Right renal pelvis (tissue), 4 donors: Measurements from ENCODE around the gene DCST2. TPM values are rescaled to one million over a fixed set of nuclear protein-coding genes. Genes with fewer than 3 reads are reported as not detected.

Experiments
- DNase-seq, 4 donors: peaks; one replicate each; pipeline ENCODE4 v3.0.0-alpha.2; 2013; ENCODE audit warnings: low read depth in 4 of 4, low spot score in 3 of 4, missing footprints in 1 of 4
- polyA plus RNA-seq, 4 donors: library from polyadenylated mRNA; unstranded; fragments of 120-200 nt; gene quantifications; one replicate each; pipeline ENCODE4 v1.2.1, GENCODE V29; 2013; ENCODE audit not compliant: insufficient read length in 4 of 4

Gene DCST2
- polyA plus RNA-seq, 4 donors: 1.6 to 2.1 (median 1.8) TPM

DNA sequence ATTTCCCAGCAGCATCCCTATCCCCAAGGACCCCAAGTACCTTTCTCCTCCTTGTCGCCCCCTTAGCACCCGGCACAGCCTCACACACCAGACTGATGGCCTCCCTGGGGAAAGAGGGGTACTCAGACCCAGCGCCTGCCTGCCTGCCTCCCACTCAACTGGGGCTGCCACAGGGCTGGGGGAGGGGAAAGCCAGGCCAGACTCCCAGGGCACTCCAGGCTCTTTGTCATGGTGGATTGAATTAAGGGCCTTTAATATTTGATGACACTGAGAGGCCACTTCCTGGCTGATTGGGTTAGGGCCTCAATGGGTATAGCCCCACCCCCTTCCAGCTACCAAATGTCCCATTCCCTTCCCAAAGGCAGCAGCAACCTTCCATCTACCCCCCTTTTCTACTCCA is 64.8 kb downstream of the DCST2 start:
- no peak for DNase-seq

Other genes with a start within 250 kb of the DCST2 start
- gene KCNN3, start 163.5 kb downstream of the DCST2 start, polyA plus RNA-seq: 1 to 10 TPM; 2.3 to 2.8 (median 2.6) TPM
- 10 to 100 TPM; 33.2 to 44.8 (median 34.6) TPM for gene PMVK, start 97.1 kb downstream of the DCST2 start, polyA plus RNA-seq
- 10 to 100 TPM; 64.9 to 74.6 (median 71.5) TPM for gene PBXIP1, start 77.7 kb downstream of the DCST2 start, polyA plus RNA-seq
- gene PYGO2, start 72.0 kb downstream of the DCST2 start, polyA plus RNA-seq: 10 to 100 TPM; 46.9 to 52.2 (median 50.7) TPM
- 10 to 100 TPM; 87.1 to 89.4 (median 88.0) TPM for gene SHC1, start 63.0 kb downstream of the DCST2 start, polyA plus RNA-seq
- gene CKS1B, start 59.1 kb downstream of the DCST2 start, polyA plus RNA-seq: 100 to 1,000 TPM in 2 of 4 donors, 10 to 100 TPM in 2; 89.4 to 103 (median 100) TPM
- gene FLAD1, start 50.4 kb downstream of the DCST2 start, polyA plus RNA-seq: 10 to 100 TPM; 29.7 to 31.6 (median 30.8) TPM
- under 1 TPM; 0.26 to 0.43 (median 0.34) TPM for gene LENEP, start 40.2 kb downstream of the DCST2 start, polyA plus RNA-seq
- 10 to 100 TPM; 13.0 to 17.4 (median 14.4) TPM for gene ZBTB7B, start 31.0 kb downstream of the DCST2 start, polyA plus RNA-seq
- gene DCST1, start within 50 bp of the DCST2 start, polyA plus RNA-seq: under 1 TPM; 0.19 to 0.31 (median 0.28) TPM
- gene ADAM15, start 17.5 kb upstream of the DCST2 start, polyA plus RNA-seq: 10 to 100 TPM; 42.9 to 63.4 (median 44.4) TPM
- 10 to 100 TPM; 18.5 to 22.9 (median 21.4) TPM for gene EFNA4, start 30.0 kb upstream of the DCST2 start, polyA plus RNA-seq
- 1 to 10 TPM; 6.0 to 7.9 (median 7.1) TPM for gene EFNA3, start 45.1 kb upstream of the DCST2 start, polyA plus RNA-seq
- gene EFNA1, start 94.1 kb upstream of the DCST2 start, polyA plus RNA-seq: 10 to 100 TPM; 67.0 to 75.7 (median 72.2) TPM
- 10 to 100 TPM; 52.7 to 63.7 (median 58.5) TPM for gene SLC50A1, start 102.1 kb upstream of the DCST2 start, polyA plus RNA-seq
- gene DPM3, start 106.8 kb upstream of the DCST2 start, polyA plus RNA-seq: 10 to 100 TPM; 31.8 to 57.2 (median 36.6) TPM
- gene KRTCAP2, start 139.5 kb upstream of the DCST2 start, polyA plus RNA-seq: 100 to 1,000 TPM; 137 to 177 (median 153) TPM
- gene TRIM46, start 140.1 kb upstream of the DCST2 start, polyA plus RNA-seq: 1 to 10 TPM; 2.7 to 4.1 (median 3.2) TPM
- gene THBS3, start 174.1 kb upstream of the DCST2 start, polyA plus RNA-seq: 10 to 100 TPM; 28.1 to 41.7 (median 33.4) TPM
- gene MTX1, start 174.9 kb upstream of the DCST2 start, polyA plus RNA-seq: 10 to 100 TPM; 38.8 to 50.3 (median 42.0) TPM
- gene ENTREP3, start 221.7 kb upstream of the DCST2 start, polyA plus RNA-seq: 10 to 100 TPM; 20.8 to 32.3 (median 24.8) TPM
- 10 to 100 TPM; 59.7 to 64.7 (median 60.8) TPM for gene SCAMP3, start 228.6 kb upstream of the DCST2 start, polyA plus RNA-seq
- gene CLK2, start 239.7 kb upstream of the DCST2 start, polyA plus RNA-seq: 10 to 100 TPM; 71.1 to 81.1 (median 75.7) TPM
- gene HCN3, start 243.7 kb upstream of the DCST2 start, polyA plus RNA-seq: 10 to 100 TPM in 1 of 4 donors, 1 to 10 TPM in 3; 9.4 to 11.2 (median 9.7) TPM